GM18517 (cell line): Measurements from ENCODE around the gene MYO19.
"Not testable (repeated sequence)": the region's sequence is repeated elsewhere in the genome, so short reads cannot be mapped to it uniquely, and the experiment has no call there.

Experiments used
- ATAC-seq: cut with Tn5 transposase; IDR thresholded peaks from one replicate; pipeline ENCODE4 v1.9.1; 2021; ENCODE audit warnings: mild to moderate bottlenecking, moderate library complexity; ENCODE audit not compliant: unreplicated experiment

MYO19 gene

DNA sequence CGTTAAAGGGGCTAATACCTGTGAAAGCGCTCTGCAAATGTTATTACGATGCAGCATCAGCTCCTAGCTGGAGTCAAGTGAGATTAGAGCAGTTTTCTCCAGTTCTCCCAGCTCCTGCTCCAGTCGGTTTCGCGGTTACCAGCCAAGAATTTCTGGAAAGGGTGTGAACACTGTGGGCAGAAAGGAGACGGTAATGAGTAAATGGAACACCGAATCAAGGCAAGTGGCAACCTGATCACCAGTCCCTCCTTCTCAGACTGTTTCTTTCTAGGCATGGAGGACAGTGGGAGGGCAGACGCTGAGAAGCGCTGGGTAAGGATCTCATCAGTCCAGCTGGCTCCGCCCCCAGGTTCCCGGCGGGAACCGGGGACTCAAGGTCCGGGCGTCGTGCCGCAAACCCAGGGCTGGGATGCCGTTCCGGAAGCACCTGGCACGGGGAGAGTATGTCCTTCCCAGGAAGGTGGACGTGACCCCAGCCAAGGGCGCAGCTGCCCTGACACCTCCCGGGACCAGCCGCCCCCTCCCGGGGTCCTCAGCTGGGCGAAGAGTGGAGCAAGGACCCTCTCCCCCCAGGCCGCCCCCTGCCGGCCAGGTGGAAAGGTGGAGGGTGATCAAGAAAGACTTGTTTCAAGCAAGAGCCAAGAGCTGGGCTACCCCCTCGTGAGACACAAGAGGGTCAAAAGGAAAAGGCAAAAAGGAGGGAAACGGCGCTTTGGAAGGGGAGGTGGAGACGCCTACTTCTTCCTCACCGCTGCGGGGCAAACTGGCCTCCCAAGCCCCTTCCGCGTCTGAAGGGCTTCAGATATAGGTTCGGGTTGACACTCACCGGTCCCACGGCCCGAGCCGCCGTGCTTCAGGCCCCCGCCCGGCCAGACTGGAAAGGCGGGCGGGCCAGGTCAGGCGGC lies 481 bp downstream of the MYO19 start:
- ATAC-seq, result peak; percentile 32

DNA sequence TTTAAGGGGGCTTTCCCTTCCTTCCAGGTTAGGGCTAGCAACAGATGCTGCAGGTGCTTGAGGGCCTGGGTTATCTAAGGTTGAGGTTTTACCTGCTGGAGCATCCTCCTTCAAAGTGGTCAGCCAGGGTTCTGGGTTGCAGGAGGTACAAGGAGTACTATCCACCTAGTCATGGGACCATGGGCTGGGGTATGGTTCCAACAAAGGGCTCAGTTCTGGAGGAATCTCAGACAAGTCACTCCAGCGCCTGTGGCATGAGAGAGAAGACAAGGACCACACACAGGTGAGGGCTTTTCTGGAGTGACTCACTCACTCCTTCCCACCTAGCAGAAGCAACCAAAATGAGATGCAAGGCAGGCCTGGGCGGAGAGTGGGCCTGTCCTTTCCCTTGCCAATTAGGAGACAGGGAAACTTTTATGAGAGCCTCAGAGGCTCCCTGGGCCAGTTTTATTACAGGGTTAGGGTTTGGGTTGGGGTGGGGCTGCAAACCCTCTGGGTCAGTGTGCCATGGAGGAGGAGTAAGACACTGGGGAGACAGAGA lies 2.2 kb downstream of the MYO19 start:
- no peak for ATAC-seq

DNA sequence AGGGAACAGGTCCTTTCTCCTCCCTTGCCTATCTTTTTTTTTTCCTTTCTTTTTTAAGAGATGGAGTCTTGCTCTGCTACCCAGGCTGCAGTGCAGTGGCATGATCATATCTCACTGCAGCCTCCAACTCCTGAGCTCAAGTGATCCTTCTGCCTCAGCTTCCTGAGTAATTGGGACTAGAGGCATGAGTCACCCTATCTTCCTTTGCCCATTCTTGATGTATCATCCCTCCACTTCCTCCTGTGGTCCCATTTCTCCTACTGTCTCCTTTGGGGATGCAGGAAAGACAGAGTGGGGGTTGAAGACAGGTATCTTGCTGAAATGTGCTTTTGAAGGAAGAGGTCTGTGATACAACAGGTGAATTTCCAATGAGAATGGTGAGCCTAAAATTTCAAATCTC lies 5.5 kb downstream of the MYO19 start:
- ATAC-seq, result no peak

DNA sequence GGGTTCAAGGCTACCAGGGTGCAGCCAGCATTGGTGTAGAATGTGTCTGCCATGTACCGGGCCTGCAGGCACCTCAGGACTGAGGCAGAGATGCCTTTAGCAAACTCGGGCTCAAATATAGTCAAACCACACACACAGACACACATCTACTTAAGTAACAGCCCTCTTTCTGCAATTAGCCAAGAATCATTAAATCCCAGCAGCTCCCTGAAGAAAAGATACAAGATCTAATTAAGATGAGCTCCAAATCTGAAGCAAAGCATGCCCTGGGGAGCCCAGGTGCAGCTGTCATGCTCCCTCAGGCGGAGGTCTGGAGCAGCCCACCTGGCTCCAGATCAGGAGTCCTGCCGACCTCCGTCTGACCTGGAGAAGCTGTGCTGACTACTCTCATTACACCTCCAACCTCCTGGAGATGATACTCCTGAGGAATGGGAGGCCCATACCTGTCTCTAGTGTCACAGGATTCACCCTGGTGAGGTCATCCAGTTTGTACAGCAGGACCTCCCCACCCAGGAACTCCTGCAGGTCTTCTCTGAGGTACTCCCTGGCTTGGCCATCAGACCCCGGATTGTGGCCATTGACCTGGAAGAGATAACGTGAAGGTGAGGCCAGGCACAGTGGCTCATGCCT lies 6.9 kb downstream of the MYO19 start:
- no peak for ATAC-seq

DNA sequence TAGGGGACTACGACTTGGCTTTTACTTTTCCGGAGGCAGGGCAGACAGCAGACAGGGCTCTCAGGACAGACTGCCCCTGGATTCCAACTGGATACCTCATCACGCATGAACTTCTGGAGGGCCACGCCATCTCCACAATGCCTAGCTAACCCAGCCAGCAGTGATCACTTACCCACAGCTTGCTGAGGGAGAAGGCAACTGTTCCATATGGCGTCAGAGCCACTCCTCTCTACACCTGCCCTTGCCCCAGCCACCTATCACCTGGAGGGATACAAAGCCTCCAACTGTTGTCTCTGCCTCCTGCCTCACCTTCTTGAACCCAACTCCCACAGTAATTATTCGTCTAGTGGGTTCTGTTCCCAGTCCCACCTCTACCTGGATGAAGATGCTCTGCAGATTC lies 8.8 kb downstream of the MYO19 start:
- no peak for ATAC-seq

DNA sequence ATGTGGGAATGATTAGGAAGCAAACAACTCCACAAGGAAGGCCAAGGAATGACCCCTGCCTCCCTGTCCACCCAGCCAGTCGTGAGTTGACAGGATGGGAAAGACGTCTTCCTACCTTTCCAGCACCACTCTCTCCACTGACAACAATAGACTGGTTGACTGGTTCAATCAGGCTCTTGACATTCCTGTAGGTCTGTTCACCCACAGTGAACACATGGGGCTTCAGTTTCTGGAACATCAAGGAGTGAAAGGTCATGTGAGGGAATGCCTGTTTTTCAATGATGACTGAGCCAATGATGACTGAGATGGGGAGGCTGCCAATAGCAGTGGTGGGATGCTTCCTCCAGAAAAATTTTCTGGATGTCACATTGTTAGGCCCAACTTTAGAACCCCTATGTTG lies 9.6 kb downstream of the MYO19 start:
- no peak for ATAC-seq

DNA sequence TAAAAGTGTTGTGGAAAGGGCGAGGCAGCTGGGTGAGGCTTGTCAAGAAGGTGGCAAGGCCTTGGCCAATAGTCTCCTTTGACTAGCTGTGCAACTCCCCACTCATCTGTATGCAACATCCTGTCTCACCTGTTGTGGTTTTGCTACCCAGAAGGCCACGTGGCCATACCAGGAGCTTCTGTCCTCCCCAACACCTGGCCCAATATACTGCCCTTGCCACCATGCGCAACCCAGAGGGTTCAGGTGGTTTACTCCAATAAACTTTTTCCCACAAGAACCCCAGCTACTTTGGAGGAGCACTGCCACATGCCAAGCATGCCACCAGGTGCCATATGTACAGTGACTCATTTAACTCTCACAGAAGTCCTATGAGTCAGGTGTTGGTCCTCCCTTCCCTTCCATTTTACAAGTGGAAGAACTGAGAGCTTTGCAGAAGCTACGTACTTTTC lies 10.2 kb downstream of the MYO19 start:
- no peak for ATAC-seq

DNA sequence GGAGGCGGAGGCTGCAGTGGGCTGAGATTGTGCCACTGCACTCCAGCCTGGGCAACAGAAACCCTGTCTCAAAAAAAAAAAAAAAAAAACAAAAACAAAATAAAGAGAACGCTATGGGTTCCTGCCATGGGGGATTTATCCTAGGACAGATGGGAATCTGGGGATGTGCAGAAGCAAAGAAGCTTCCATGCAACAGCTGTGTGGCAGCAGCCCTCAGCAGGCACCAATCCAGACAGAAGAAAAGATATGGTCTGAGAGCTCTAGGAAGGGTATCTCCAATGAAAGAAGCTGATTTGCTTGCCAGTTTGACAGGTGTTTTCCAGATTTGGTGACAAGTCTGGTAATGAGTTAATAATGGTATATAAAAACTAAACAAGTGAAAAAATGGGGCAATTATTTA lies 11.6 kb downstream of the MYO19 start:
- ATAC-seq, result no peak

DNA sequence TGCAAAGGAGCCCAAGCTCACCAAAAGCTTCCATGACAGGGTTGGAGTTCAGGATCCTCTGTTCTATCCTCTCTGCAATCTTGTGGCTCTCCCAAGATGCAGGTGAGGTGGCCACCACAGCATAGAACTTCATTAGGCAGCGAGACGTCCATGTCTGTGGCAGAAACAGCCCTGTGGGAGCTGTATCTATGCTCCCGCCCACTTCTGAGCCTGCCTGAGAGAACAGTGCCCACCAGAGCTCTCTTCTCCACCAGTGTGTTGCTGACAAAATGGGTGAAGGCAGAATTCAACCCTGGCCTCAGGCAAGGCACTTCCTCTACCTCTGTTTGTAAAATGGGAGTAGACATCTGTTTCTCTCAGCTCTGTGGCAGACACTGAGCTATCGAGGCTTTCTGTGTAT lies 18.8 kb downstream of the MYO19 start:
- ATAC-seq, result no peak

DNA sequence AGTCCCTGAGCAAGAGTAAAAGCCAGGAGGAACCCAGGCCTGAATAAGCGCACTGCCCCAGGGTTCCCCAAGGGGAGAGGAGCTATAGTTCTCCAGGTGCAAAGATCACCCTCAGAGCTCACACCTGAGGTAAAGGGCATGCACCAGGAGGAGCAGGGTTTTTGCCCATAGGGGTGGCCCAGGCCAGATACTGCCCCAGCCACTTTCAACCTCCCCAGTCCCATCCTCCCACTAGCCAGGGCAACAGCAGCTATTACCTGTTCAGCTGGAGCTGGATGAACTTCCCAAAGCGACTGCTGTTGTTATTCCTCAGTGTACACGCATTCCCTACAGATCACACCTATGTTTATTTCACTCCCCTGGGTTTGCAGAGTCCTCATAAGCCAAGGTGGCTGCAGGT lies 19.8 kb downstream of the MYO19 start:
- no peak for ATAC-seq

DNA sequence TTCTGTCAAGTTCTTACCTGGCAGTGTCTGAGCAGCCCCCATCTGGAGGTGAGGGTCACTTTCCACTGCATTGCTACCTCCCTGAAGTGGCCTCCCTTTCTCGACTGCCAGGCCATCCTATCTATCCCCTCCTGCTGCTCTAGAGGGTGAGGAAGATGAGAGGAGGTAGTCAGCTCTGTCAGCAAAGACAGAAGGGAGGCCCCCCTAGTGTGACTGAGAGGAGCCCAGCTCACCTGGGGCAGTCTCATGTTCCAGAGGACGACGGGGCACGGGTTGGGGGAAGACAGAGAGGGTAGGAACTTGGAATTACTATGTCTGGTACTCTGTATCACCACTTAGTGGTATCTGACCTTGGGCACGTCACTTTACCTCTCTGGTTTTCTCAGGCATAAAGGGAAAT lies 22.0 kb downstream of the MYO19 start:
- no peak for ATAC-seq

DNA sequence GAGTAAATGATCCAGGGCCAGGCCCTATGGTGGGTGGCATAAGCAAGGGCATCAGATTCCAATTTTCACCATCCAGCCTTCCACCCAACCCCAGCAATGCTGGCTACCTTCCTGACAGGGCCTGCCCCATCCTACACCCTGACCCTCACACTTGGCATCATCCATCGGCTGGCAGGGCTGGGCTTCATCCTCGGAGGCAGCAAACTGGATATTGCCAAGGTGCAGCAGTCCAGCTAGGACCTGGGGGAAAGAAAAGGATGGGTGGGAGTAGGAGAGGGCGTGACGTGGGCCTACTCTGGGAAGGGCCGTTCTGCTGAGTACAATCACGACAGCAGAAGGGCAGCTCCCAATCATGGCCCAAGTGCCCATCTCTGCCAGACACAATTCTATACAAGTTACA lies 23.5 kb downstream of the MYO19 start:
- no peak for ATAC-seq

DNA sequence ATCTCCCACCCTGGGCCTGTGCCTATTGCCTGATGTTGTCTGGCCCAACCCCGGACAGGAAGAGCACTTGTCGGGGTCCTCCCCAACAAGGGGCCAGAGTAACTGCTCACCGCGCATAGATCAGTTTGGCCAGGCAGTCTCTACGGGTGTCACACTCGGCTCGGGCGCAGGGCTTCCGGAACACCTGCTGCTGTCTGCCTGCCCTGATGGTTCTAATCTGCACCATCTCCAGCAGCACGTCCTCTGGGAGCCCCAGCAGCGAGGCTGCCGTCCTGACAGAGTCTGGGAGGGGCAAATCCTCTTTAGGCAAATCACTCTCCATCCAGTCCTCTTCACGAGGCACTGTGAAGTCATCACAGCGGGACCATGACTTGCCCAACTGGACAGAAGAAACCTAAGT lies 24.0 kb downstream of the MYO19 start:
- ATAC-seq, result no peak

DNA sequence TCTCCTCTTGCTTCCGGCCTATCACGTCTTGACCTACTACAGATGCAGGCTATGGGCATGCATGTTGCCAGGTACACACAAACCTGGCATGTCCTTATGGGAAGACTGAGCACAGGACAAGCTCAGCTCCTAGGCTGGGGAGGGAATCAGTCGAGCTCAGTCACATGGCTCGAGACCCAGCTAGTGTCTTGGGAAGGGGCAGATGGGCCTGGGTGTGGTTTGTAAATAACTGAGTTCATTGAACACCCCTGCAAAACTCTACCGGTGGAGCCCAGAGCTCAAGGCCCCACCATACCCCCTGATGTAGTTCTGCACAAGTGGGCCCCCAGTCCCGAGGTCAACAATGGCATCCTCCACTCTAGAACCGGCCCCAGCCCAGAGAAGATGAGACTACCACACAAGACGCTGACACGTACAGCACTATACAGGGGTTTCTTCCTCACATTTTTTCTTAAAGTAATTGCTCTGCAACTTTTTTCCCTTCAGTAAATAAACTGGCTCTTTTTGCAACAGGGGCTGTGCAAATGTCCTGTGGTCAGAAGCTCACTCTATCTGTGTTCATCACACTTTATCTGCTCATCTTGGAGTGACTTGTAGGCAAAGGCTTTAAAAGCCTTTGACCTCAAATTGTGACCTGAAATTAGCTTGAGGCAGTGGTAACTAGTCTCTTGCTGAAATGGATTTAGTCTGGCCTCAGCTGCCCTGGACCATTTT lies 25.2 kb downstream of the MYO19 start:
- no peak for ATAC-seq

DNA sequence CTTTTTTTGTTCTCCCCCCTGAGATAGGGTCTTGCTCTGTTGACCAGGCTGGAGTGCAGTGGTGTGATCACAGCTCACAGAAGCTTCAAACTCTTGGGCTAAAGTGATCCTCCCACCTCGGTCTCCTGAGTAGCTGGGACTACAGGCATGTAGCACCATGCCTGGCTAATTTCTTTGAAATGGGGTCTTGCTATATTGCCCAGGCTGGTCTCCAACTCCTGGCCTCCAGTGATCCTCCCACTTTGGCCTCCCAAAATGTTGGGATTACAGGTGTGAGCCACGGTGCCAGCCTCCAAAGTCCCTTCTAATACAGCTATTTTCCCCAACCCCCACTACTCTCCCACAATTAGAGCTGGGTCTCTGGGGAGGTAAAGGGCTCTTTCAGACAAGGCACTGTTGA lies 26.2 kb downstream of the MYO19 start:
- ATAC-seq, result not testable (repeated sequence)

DNA sequence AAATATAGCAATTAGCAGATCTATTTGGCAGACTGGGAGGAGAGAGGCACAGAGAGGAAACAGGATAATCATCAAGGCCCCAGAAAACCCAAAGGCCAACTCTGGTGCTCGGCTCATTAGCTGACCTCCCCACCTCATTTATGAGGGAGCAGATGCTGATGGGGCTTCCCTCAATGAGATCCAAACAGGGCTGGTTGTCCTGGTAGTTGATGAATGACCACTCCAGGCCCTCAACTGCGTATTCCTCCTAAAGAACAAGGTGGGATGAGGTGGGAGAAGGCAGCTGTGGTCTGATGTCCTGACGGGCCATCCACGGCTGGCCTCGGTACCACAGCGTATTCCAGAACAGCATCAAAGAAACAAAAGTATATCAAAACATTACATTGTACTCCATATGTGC lies 27.4 kb downstream of the MYO19 start:
- ATAC-seq, result no peak

DNA sequence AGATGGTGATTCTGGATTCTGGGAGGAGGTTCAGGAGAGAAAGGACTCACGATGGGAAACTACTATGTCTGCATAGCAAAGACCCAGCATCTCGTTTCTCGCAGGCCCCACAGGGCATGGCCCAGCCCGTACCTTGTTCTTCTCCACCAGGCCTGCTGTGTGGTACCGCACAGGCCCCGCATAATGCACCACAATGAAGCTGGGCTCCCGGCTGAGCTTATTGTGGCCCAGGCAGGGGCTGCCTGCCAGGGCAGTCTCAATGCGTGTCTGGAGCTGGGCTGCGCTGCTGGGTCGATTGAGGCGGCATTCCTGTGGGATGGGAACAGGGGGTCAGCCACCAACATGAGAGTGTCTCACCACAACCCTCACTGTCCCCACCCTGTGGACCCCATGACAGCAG lies 27.8 kb downstream of the MYO19 start:
- no peak for ATAC-seq

DNA sequence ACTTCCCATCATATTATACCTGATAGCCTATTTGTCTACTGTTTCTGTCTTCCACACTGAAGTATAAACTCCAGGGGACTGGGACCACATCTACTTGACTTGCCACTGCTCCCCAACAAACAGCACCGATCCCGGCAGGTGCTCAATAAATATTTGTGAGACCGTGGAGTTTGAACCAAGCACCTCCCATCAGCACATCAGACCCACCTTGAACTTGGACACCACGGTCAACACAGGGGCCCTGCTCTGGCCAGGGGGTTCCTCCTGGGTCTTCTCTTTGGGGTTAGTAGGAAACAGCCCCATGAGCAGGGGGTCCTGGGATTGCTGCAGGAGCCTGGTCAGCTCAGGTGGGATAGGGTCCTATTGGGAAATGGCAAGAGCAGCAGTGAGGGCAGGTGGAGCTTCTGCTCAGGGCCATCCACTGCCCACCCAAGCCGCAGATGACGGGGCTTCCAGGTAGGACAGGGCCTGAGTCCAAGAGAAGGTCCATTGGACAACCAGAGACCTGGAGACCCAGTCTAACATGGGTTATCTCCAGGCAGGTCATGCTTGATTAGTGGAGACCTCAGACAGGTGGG lies 28.3 kb downstream of the MYO19 start:
- no peak for ATAC-seq

DNA sequence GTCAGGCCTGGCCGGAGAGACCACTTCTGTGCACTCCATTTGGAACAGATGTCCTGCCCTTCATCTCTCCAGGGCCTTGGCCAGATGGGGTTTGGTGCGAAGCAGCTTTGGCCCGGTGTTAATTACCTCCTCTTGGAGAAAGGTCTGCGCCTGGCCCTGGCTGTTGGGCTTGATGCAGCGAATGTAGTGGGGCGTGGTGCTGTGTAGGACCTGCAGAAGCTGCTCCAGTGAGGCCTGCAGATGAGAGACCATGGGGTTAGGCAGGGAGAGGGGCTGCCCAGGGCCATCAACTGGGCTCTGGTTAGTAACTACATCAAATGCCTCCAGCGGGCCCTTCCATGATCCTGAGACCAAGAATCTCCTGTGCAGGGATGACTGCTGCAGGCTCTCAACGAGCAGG lies 29.5 kb downstream of the MYO19 start:
- ATAC-seq, result no peak

DNA sequence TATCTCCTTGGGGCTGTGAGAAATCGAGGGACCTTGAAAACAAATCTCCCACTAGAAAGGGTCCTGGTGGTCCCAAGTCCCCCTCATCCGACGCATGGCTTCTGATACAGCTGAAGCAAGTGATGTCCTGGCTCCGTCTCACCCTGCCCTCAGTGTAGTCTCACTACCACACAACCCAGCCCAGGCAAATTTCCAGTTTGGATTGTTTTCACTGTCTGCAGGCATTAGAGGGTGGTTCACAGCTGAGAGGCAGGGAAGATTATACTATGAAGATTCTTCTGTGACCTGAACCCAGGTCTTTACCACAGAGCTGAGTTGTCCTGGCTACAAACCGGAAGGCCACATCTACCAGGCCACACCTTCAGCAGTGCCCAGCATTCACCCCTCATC lies 30.5 kb downstream of the MYO19 start:
- ATAC-seq, result no peak

DNA sequence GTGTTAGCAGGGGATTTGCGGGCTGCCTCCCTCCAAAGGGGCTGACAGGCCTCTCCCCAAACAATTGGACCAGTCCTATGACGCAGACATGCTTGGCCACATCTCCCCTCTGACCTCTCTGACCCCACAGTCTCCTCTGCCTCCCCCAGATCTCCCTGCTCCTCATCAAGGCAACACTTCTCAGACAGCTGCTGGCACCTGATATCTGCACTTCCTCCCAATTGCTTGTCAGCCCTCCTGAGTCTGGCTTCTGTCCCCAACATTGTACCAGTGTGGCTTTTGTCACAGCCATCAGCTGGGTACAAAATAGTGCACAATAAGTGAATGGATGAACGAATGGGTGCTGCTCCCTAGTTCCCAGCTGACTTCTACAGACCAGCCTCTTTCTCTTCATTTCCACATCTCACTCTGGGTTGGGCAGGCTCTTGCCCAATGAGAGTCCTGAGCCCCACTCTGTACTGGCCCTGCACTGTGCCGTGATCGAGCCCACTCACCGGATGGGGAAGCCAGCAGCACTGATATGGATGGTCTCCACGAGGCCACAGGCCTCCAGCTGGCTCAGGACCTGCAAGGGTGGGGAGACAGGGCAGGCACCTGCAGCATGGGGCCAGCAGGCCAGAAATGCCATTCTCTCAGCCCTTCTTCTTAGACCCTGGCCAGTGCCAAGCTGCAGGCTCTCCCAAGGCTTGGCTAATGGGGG lies 31.1 kb downstream of the MYO19 start:
- no peak for ATAC-seq
